NCI-H446 treated with DMSO at 0.1 percent for 48 hours (cell line): Measurements from ENCODE around the gene METTL16.

ENCODE experiments used
- DNase-seq: peaks from one replicate; lab custom pipeline; 2025; lab: John Stamatoyannopoulos, UW

Gene METTL16

DNA sequence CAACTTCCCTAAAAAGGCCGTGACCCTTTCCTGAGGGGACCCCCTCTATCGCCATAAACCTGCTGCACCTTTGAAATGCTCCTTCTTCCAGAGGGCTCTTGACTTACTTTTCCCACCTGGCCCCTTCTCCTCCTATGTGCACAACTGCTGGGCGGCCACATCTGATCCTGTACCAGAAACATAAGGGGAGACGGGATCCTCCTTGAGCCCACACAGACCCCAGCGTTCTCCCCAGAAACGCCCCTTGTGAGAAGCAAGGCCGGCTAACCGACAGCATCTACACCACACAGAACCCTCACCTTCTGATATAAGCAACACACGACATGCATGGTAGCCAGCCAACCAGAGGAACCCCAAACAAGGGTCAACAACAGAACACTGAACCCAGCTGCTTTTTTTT is 96.6 kb downstream of the METTL16 start:
- DNase-seq = no peak

GRCh38 chr17:2414446-2415064 is 97.1 kb downstream of the METTL16 start:
- DNase-seq = no peak

- peak; percentile 75 for DNase-seq
Measured at GRCh38 chr17:2412561-2413021, 99.1 kb downstream of the METTL16 start.

DNA sequence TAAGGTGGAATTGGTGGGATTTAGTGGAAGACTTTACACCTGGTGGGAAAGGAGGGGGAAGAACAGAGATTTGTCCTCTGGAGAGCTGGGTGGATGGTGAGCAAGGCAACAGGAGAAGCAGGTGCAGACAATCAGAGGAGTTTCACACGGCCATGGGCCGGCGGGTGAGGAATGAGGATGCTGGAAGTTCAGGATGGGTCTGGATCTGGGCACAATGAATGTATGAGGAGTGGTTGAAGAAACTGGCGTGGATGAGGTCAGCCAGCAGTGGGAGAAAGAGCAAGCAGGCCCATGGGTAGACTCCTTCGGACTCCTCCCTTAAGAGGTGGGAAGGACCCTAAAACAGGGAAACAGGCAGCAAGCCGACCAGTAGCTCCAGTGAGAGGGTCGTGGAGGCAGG is 100.7 kb downstream of the METTL16 start:
- DNase-seq = no peak

DNA sequence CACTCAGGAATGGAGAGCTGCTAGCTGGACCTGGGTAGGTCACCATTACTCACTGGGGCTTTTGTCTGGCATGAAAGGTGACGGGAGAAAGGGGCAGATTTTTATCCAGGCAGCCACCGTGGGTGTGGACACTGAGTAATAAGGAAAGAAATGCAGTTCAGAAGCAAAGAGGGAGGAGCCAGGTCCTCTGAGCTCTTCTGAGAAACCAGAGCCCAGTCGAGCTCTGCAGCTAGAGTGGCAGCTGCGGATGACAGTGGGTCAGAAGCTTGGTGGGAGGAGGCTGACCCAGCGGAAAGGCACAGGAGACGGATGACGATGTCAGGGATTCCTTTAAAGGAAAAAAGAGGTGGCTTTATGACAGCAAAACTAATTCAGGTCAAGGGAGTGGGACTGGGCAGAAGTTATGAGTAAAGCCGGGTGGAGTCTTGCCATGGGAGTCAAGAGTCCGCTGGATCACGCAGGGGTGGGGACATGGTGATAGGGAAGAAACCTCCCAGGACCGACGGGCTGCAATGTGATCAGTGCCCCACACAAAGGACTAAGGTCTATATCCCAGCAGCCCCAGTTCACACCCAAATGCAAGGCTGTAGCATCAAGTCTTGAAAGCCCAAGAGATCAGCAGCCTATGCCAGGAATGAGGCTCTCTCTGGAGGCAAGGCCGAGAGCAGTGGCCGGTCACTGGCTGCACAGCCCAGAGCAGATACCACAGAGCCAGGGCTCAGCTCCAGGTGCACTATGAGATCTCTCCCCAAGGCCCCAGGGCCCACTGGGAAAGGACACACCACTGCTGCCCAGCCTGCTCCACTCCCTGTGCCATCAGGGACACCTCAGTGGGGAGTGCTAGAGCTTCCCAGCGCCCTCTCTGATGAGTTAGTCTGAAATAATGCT is 104.5 kb downstream of the METTL16 start:
- DNase-seq = no peak

DNA sequence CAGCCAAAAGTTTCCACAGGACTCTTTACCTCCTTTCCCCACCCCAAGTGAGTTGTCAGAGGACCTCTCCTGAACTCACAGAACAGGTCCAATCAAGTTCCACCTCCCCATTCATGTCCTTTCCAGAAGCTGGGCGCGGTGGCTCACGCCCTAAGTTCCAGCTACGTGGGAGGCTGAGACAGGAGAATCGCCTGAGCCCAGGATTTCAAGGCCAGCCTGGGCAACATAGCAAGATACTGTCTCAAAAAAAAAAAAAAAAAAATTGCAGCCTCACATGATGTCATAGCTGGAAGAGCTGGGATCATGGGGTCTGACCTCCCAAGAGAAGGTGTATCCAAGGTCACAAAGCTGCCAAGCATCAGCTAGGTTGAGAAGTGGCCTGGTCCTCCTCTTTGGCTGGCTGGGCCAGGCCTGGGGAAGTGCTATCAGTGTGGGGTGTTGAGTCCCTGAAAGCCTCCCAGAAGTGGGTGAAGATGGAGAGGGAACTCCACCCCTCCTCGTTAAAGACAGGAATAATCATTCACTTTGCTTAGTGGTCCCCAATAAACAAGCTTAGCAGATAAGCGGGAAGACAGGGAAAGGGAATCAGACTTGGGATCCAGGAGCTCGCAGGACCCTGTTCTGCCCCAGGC is 105.3 kb downstream of the METTL16 start:
- no peak for DNase-seq

DNA sequence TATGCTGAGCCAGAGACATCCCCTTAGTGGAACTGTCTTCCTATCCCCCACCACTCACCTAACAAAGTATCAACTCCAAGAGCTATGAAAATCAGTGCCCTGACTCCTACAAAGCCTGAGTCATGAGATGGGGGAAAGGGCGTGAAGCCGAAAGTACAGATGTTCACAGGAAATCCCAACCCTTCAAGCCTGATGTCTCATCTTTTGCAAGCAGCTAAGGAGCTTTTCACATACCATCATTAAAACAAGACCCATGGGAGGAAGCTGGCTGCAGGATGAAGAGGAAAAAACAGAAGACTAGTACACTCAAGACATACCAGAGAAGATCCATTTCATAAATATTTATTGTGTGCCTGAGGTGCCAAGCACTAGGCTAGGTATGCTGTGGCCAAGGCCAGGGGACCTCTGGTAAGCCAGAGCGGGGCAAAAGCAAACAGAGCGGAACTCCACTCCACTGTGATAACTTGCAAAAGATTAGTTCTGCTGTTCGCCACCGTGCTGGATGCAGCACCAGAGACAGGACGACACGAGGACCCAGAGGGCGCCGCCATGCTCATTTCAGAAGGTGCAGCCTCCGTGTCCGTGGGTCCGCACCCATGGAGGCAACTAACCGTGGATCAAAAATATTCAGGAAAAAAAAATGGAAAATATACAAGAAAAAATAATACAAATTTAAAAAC is 106.3 kb downstream of the METTL16 start:
- no peak for DNase-seq

DNA sequence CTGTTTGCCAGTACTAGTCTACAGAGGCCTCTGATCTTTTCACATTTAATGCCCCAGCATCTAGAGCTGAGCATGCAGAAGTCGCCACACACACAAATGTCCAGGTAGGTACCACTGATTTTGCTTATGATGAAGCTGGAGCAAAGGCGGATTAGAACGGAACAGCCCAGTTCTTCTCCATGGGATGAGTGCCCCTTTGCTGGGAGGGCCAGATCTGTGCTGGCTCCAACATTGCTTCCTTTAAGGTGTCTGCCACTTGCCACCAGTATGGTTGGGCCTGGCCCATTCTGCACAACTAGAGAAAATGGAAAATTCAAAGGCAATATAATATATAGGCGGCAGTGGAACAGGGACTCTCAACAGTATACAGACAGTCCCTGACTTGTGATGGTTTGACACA is 108.6 kb downstream of the METTL16 start:
- no peak for DNase-seq

DNA sequence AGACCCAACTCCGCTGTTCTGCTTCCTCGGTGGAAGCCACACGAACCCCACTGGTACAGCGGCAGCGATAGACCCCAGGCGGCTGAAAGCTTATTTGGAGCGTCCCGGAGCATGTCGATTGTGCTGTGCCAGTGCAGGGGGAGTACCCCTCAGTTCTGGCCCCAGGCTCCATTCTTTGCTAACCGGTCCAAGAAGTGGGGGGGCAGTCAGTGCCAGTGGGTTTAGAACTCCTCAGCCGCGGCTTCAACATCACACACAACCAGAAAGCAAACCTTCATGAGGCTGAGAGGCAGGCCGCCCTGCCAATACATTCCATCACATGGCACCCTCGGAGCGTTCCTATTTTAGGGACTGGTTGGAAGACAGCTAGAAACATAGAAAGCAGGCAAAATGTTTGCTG is 109.1 kb downstream of the METTL16 start:
- no peak for DNase-seq

- DNase-seq = peak; percentile 97
Measured at GRCh38 chr17:2401426-2402221, 110.1 kb downstream of the METTL16 start.

- DNase-seq = peak; percentile 90
Measured at GRCh38 chr17:2400877-2401425, 110.7 kb downstream of the METTL16 start, which contains the start of gene MNT. Gene MNT (minus strand): TSS chr17:2401060. CDS start chr17:2400712, 348 bp downstream.

DNA sequence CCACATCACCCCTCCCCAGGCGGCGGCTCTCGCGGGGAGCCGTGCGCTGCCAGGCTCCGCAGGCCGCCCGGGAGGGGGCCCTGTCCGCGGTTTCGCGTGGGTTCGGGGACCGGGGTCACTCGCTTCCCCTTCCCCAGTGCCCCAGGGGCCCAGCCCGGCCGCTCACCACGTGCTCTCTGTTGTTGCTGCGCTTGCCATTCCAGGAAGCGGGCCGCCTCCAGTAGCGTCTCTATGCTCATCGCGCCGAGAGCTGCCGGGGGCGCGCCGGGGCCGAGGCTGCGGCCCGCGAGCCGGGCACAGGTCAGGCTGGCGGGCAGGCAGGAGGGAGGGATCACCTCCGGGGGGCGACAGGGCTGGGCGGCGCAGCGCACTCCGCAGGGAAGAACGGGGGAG is 111.2 kb downstream of the METTL16 start:
- DNase-seq = no peak

DNA sequence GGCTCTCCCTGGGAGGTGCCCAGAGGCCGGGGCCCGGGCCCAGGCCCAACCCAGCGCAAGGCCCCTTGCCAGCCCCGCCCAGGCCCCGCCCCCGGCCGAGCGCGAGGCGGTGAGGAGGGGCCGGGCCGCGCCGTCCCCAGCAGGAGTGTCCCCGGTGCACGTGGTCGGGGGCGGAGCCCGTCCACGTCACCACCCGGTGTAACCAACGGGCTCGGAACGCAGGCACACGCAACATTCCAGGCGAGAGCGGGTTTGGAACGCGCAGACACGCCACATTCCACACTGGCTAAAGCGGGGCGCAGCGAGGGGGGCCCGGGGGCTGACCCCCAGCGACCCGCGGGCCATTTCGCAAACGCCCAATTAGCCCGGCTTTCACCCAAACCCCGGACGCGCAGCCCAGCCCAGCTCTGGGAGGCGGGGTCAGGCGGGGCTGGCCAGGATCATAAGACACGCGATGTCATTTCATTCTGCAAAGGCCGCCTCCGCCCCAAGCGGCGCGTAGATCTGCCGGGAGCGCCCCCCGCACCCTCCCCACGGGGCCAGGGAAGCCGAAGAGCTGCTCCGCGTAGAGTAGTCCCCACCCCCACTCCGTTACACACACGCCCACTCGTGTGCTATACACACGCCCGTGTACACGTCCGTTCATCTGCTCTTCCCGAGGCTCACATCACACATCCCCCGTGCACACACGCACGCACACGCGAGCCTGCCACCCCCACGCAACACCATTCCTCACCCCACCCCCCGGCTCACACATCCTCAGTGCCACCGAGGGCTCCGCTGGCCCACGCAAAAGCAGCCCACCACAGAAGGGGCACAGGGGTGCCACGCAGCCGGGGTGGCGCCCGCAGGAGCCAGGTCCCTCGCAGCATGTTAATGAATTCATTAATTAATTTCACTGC is 111.9 kb downstream of the METTL16 start:
- peak; percentile 82 for DNase-seq

- no peak for DNase-seq
Measured at GRCh38 chr17:2398655-2399571, 112.8 kb downstream of the METTL16 start.

GRCh38 chr17:2398182-2398581 is 113.5 kb downstream of the METTL16 start:
- no peak for DNase-seq

DNA sequence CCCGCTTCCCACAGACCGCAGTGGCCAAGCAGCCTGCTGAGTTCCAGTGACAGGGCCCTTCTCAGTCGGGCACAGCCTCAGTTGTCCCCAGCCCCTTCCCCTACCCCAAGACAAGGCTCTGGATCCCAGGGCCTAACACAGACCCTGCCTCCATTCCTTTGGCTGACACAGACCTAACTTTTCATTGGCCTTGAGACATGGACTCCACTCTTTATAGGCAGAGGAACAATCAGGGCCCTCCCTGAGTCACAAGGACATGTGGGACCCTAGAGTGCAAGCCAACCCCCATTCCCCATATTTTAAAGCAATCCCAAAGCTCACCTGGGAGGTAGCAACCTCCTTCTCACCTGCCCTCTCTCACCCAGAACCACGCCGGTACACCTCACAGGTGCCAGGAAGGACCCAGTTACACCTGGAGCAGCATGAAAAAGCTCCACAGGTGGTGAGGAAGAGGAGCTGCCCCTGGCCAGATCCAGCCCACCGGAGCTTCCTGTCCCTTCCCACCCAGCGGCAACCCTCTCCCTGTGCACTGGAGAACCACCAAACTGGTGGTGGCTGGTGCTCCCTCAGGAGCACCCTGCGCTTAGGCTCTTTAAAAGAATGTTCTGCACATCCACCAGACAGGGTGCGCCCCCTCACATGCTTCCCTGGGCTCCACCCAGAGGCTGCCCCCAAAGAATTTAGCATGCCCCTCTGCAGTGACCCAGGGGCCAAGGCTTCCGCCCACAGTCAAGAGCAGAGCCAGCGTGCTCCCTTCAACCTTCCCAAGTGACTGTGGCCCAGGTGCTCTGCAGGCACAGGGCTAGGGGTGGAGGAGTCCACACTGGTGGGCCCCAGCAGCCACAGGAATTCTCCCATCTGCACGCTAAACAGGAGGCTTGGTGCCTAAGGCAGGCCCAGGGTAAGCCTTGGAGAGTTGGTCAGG is 114.2 kb downstream of the METTL16 start:
- no peak for DNase-seq

DNA sequence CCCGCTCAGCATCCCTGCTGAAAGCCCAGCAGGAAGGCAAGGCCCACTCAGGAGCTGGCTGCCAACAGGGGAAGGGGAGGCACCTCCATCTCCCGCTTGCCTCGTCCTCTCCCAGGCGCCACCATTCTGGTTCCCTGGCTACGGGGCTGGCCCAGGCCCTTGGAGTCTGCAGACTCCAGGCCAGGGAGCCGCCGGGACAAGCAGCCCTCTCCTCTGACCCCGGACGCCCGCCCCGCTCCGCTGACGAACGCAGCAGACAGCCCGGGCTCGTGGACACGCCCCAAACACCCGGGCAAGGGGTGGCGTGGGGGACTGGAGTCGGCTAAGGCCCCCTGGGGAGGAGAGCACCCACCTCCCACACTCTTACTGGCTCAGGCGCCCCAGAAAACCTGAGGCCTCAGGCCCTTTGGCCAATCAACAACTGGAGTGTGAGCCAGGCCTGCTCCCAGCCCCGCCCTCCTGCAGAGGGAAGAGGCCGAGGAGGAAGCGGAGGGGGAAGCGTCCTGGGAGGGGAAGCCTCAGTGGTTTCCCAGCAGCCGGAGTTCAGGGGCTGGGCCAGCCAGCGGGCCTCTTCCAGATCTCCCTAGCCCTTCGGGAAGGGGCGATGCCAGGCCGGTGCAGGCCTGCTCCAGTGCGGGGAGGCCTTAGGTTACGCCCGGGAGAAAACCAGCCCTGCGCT is 115.0 kb downstream of the METTL16 start:
- DNase-seq = no peak
